GM19239 (cell line): ENCODE data around the gene TNKS1BP1.

Experiments
- DNase-seq: peaks from one replicate; pipeline ENCODE4 v3.0.0; 2011; ENCODE audit warnings: low spot score; ENCODE audit not compliant: insufficient read length
- FAIRE-seq: peaks from 2 replicates; lab custom pipeline; 2011; peaks lifted over from hg19 to GRCh38; lab: Jason Lieb, UNC

TNKS1BP1 gene

DNA sequence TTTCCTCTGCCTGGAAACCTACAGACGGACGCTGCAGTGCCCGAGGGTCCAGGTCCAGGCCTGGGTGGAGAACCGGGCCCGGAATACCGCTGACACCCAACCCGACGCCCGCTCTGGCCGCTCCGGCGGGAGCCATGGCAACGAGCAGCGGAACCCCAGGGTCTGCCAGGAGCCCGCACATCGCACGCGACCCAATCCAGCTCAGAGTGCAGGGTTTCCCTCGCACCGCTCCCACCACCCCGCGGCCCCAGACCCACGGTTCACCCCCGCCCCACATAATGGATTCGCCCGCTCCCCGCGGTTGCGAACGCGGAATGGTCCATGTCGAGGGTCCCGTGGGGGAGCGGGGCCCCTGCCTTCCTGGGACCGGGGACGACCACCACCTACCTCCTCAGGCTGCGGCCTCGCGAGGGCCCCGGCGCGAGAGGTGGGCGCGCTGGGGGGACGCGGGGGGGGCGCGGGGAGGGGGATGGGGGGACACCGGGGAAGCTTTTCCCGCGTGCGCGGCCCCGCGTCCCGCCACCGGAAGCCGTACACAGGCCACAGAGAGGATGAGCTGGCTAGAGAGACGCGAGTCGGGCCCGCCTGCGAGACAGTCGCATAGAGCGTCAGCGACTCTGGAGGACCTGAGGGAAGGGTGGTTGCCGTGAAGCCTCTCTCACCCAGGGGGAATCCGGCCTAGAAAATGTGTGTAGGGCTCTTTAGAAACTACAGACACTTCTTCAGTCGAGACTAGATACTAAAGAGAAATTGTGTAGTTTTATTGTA lies 10.8 kb upstream of the TNKS1BP1 start, which contains the start of gene SSRP1:
SSRP1 (minus strand) TSS at position 550 of the 768 bp plus-strand sequence. CDS start 771 bp downstream, outside the sequence.
- peak; percentile 93 for FAIRE-seq
- DNase-seq, result peak; percentile 92

DNA sequence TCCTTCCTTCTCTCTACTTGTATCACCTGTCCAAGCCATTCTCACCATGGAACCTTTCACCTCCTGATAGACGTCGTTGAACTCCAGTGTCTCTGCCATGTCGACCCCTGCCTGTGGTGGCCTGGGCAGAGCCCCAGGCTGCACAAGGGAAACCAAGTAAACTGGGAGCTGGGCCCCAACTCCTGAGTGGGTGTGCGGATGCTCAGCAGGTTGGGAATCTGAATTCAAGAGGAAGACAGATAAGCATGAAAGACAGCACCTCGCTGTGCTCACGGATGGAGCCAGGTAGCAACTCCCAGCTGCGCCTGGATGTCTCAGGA lies 10.2 kb upstream of the TNKS1BP1 start:
- peak; percentile 77 for FAIRE-seq
- no peak for DNase-seq

DNA sequence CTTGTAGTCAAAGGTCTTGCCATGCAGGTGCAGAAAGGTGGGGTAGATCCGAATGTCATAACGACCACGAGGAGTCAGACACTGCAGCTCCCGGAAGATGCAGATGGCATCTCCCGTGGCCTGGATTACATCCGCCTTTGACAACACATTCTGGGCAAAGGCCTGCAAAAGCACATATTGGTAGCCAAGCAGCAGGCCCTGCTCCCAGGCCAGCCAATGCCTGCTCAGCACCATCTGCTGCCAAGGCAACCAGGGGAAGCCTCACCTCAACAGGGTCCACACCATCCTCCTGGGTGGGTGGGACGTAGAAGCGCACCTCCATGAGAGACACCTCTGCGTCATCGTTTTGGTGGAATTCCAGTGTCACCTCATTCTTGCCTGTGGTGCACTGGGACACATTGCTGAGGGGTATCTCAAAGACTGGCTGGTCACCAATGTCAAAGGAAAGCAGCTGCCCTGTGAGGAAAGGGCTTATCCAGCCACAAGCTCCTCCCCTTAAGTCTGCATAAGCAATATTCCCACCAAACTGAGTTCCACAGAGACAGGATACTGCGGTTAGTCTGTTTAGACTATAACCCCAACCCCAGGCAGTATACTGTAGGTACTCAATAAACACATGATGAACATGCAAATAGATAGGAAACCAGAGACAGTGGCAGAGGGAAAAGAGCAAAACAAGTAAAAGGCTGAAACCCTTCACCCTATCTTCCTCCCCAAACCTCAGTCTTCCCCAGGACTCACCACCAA lies 8.1 kb upstream of the TNKS1BP1 start:
- DNase-seq, result no peak
- FAIRE-seq, result no peak

DNA sequence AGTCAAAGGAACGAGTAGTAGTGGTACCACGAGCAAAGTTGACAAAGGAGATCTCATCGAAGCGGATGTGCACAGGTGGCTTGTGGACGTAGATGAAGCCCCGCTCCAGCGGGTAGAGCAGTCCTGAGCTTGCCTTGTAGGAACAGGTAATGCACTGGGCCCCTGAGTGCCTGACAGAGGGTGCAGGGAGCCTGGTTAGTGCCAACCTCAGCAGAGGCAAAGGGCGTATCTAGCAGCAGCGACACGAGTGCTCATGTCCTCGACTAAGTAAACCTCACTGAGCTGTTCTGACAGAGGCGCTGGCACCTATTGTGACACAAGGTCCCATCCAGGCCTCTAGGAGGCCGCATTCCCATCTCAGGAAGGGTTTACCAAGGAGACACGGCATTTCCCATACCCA lies 7.0 kb upstream of the TNKS1BP1 start:
- DNase-seq, result no peak
- FAIRE-seq, result no peak

DNA sequence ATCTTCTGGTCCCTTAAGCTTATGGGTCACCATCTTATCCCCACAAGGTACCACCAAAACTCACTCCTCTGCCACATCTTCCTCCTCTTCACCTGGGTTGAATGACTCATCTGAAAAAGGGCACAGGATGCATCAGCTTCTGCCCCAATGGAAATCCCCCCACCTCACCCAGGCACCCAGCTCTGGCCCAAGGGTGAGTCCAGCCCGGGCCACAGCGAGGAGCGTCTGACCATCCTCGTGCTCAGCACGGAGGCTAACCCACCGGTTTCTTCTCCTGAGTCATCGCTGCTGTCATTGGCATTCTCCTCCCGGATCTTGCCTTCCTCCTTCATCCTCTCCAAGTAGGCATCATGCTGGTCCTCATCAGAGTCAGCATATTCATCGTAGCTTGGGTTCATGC lies 5.3 kb upstream of the TNKS1BP1 start:
- FAIRE-seq, result no peak
- DNase-seq, result no peak

DNA sequence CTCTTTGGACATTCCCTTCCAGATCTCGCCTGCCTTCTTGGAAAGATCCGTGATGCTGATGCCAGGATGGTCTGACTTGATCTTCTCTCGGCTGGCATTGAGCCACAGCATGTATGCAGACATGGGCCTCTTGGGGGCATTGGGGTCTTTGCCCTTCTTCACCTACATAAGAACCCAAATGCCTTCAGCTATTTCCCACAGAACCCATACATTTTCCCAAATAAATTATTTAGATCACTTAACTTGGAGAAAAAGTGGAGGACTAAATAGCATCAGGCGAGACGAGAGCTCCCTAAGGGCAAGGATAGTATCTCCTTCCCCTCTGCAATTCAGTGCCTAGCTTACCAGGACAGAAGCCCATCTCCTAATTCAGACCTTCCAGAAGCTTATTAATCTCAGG lies 3.0 kb upstream of the TNKS1BP1 start:
- DNase-seq (no peak), FAIRE-seq (no peak)

DNA sequence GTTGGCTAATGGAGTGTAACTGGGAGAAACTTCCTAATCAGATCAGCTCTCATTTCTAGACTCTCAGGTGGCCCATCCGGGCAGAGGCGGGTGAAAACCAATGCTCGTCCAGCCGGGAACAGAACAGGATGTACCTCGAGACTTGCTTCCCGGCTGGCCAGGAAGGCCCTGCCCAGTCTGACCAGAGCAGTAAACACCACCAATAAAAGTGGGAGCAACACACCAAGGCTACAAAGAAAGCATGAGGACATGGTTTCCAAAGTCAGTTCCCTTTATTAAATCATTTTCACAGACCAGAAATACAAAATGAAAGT lies 940 bp upstream of the TNKS1BP1 start:
- FAIRE-seq (peak; percentile 64), DNase-seq (no peak)

DNA sequence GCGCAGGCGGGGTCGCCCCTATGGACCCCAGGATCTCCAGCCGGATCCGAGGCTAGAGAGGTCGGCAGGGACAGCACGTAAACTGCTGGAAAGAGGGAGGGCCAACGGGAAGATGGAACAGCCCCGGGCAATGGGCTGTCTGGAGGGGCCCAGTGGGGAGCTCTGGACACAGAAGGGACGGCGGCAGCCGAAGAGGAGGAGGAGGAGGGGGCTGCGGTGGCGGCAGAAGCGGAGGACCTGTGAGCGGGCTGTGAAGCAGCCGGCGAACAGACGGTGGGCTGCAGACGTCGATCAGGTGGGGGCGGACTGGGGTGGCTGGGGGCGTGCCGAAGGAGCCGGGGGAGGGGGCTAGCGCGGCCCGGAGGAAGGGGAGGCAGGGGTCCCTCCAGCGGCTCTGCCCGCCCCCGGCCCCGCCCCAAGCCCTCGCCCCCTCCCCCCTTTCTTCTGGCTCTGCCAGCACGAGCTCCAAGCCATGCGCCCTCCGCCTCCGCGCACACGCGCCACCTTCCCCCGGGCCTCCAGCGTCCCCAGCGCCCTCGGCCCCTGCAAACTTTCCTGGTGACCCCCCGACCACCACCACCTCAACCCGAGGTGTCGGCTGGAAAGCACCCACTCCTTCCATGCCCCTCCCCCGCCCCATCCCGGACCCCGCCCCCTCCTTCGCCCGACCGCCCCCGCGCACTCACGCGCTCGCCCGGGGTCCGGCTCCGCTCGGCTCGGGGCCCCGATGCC lies 432 bp downstream of the TNKS1BP1 start:
- DNase-seq (peak; percentile 57), FAIRE-seq (no peak)

DNA sequence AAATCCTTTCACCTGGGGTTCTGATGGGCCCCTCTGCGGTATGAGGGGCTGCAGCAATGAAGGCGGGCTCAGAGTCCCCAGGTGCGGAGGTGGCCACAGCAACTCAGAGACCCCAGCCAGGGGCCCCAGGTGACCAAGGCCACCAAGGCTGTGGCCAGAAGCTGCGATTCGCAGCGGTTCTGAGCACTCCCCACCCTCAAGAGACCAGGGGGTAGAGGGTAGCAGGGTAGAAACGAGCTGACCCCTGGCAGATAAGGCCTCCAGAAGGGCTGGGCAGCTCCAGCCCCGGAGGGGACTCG lies 948 bp downstream of the TNKS1BP1 start:
- FAIRE-seq (no peak), DNase-seq (no peak)

DNA sequence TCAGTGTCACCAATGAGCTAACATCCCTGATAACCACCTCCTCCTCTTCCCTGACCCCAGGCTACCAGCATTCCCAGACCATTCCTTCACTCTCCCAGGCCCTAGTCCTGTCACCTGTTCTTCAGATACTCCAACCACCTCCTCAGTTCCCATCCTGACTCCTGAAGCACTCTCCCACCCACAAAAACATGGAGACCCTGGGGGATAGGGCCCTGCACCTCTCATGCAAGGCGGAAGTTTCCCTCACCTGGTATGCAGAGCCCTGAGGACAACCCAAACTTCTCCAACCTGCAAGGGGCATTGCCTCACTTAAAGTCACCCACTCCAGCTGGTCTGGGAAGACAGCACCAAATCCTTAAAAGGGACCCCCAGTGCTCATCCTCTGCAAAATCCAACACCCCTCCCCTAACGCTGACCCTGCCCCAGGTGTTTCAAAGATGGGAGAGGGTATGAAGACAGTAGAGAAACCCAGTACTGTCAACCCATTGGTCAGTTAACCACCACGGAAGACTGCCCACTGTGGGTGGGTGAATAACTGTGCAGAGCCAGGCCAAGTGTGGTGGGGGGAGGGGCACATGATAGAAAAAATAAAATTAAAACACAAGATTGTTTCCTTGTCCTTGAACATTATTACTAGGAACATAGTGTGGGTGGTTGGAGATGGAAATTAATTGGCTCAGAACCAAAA lies 1.4 kb downstream of the TNKS1BP1 start:
- DNase-seq (no peak), FAIRE-seq (no peak)

DNA sequence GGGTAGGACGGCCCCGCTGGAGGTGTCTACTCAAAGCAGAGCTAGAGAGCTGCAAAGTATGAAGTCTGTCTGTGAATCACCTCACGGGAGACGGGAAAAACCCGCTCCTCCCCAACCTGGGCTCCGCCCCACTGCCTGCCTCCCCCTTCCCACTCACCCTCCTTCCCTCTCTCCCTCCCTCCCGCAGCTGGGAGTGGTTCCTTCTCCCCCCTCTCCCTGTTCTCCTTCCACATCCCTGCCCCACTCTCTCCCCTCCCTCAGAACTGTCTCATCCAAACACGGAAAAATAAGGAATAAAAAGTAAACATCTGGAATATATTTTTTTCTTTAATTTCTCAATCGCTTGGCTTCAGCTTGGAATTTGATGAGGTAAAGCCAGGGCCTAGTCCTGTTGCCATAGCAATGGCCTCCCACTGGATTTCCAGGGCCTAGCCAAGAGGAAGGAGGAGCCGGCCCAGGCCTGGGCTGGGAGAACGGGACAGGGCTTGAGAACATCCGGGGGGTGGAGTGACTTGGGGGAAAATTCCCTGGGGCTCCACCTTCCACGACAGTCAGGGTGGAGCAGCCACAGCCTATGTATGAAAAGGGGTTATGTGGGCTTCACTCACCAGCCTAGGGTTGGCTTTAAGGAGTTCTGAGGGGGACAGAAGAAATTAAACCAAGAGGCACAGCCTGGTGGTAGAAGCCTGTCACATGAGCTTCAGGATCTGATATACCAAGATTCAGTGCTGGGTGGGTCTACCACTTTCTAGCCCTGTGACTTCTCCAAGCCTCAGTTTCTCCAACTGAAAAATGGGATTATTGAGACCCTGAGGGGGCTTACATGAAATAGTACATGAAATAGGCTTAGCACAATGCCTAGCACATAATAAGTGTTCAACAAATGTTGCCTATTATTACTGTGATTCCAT lies 2.2 kb downstream of the TNKS1BP1 start:
- no peak for FAIRE-seq
- no peak for DNase-seq

DNA sequence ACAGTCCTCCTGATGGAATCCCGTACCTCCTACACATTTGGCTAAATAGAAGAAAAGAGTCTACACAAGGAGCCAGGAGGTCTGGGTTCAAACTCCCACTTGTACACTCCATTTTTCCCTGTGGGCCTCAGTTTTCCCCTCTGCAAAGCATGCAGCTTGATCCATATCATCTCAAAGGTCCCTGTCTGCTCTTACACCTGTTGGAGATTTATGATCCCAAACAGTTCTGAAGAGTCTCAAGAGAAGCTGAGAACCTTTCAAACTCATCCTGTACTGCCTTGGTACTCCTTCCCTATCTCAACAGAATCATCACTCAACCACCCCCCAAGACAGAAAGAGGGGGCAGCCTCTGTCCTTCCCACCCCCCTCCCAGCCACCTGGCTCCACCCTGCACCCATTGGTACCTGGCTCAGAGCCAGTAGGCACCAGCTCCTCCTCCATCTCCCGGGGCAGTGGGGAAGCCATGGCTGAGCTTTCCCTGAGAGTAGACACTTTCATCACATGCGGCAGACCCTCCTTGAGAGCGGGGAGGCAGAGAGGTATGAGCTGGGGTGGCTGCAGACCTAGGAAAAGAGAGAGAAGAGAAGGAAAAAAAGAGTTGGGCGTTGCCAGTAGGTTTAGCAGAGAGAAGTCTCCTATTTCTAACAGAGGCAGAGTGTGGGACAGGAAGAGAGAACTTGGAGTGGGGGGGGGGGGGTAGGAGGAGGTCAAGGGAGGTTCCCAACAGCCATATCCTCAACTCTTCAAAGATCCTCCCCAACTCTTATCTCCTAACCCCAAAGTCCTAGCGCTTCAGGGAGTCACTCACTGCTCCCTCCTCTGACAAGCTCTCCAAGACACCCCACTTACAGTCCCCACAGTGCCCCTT lies 3.1 kb downstream of the TNKS1BP1 start:
- no peak for FAIRE-seq
- DNase-seq, result no peak

DNA sequence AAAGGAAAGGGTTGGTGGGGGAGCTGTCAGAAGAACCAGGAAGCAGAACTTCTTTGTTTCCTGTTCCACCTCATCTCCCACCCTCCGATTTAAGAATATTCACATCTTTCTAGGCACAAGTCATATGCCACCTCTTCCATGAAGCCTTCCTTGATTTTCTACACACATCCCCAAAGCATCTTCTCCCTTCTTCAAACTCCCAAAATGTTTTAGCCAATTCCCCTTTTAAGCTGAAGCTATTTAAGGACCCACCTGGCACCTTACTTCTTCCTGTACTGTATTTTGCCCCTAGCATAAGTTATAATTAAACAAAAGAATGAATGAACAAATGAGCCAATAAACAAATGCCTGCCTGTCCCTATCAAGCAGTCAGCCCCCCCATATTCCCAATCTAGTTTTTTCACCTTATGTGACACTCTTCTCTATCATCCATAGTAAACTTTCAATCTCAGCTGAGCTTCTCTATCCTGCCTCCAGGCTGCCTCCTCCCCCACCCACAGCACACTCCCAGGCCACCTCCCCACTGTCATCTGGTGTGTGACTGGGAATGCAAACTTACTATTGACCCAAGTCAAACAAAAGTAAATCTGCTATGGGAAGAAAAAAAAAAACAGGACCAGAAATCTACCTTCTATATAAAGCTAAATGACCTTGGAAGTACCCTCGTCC lies 3.9 kb downstream of the TNKS1BP1 start:
- FAIRE-seq, result no peak
- no peak for DNase-seq

DNA sequence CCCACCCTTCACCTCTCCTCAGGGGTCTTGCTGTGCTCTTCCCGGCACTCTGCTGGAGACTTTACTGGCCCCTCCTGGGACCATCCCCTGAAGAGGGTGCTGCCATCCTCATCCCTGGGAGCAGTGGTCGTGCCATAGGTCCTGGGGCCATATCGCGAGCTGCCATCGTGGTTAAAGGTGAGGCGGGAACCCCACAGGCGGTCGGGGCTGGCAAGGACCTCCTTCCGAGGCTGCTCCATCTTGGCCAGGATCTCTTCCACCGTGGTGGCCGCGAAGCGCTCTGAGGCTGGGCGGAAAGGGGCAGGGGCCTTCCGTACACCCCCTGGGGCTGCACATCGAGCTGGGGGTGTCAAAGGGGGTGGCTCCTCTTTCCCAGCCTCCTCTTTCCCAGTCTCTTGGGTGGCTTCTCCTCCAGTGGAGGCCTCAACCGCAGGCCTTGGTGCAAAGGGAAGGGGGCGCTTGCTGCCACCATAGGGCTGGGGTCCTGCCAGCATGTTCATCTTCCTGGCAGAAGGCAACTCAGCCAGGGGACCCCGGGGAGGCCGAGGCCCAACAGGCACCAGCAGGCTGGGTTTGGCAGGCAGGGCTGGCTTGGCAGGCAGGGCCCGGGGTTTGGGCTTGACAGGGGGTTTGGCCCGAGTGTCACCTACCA lies 4.6 kb downstream of the TNKS1BP1 start:
- DNase-seq, result no peak
- no peak for FAIRE-seq

DNA sequence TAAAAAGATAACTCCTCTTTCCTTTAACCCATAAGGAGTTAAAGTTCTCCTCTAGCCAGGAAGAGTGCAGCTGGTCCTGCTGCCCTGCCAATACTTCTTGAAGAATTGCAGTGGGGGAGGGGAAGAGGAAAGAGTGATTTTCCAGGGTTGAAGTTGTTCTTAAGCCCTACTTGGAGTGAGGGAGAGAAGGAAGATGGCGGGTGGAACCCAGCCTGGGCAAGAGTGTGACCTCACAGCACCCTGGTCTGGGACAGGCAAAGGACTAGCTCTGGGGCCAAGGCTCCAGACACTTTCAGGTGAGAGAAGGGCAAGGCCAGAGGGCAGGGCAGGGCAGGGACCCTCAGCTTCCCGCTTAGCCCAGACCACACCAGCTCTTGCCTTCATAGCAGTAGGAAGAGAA lies 6.6 kb downstream of the TNKS1BP1 start:
- FAIRE-seq (no peak), DNase-seq (no peak)

DNA sequence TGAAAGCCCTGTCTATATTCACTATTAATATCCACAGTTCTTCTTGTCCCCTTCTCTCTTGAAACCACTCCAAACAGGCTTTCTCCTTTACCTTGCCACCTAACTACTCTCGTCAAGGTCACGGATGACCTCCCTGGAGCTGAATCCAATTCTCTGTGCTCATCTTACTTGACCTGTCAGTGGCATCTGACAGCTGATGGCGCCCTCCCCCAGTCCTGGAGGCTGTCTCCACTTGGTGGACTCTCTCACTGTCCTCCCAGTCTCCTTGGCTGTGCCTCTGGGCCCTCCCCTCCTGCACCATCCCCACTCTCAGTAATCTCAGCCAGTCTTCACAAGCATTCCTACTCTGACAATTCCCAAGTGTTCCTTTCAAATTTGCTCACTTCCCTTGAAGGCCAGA lies 8.7 kb downstream of the TNKS1BP1 start:
- FAIRE-seq (no peak), DNase-seq (no peak)

DNA sequence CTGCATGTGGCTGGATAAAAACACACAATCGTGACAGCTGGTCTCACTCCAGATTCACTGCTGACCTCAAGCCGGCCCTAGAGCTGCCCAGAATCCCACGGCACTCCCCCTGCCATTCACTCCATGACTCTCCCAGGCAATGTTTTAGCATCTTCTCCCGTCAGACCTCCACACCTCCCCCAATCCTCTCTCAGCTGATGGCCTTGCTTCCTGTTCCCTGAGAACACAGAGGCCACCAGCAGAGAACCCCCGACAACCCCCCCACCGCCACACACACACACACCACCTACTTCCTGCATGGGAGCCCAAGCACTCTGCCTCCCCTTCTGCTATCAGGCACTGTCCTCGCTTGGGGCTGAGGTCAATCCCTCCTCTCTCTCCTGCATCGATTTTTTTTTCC lies 9.3 kb downstream of the TNKS1BP1 start:
- DNase-seq (no peak), FAIRE-seq (no peak)
